T-helper 2 cell treated with Interferon-gamma antibody and Interleukin-4, amounts not matched to agents 5 μg/mL and 100 μg/mL, for 36 hours (primary cell): ENCODE measurements around the gene FAM90A26.
"Not testable (repeated sequence)": the region's sequence is repeated elsewhere in the genome, so short reads cannot be mapped to it uniquely, and the experiment has no call there.

ENCODE experiments used
- DNase-seq: peaks from one replicate; pipeline ENCODE4 v3.0.0; 2021; ENCODE audit warnings: low spot score
- H3K27ac Mint-ChIP-seq: one replicate; pipeline ENCODE4 v1.8.0; 2021; ENCODE audit warnings: mild to moderate bottlenecking, mixed read lengths
- H3K27me3 Mint-ChIP-seq: one replicate; pipeline ENCODE4 v1.8.0; 2021; ENCODE audit warnings: low read depth, mixed read lengths
- H3K36me3 Mint-ChIP-seq: one replicate; pipeline ENCODE4 v1.8.0; 2021; ENCODE audit warnings: low read depth, mixed read lengths
- H3K4me1 Mint-ChIP-seq: one replicate; pipeline ENCODE4 v1.8.0; 2021; ENCODE audit warnings: low read depth, mixed read lengths
- H3K4me3 Mint-ChIP-seq: one replicate; pipeline ENCODE4 v1.8.0; 2022; ENCODE audit warnings: mild to moderate bottlenecking, moderate library complexity, mixed read lengths
- H3K9me3 Mint-ChIP-seq: one replicate; pipeline ENCODE4 v1.8.0; 2021; ENCODE audit warnings: mixed read lengths

Gene FAM90A26

DNA sequence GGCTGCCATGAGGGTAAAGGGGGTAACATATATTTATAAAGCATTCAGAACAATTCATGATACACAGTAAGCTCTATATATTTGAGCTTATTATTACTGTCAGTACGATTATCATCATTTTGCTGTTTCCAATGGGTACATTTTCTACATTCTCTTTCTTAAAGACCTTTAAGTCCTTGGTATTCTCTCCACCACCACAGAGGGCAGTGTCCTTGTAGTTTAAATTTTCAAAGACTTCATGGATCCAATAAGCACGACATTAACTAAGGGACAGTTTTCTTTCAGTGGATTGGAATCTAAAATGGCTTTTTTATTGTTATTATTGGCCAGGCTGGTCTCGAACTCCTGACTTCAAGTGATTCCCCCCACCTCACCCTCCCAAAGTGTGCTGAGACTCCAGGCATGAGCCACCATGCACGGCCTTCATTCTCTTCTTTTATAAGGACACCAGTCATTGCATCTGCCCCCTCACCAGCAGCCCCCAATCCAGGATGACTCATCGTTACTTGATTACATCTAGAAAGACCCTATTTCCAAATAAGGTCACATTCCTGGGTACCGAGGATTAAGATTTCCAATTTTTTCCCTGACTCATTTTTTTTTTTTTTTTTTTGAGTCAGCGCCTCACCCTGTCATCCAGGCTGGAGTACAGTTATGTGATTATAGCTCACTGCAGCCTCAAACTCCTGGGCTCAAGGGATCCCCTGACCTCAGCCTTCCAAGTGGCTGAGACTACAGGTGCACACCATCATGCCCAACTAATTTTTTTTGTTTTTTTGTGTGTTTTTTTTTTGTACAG, 21.4 kb upstream of the FAM90A26 start:
- H3K36me3 Mint-ChIP-seq, H3K4me3 Mint-ChIP-seq, H3K9me3 Mint-ChIP-seq, DNase-seq, H3K27me3 Mint-ChIP-seq, H3K4me1 Mint-ChIP-seq, H3K27ac Mint-ChIP-seq: not testable (repeated sequence)

- Mint-ChIP-seq H3K27ac (peak overlapping the region; percentile 100), H3K4me3 (peak overlapping the region; percentile 98), H3K4me1 (peaks cover 14% of the 10 kb centered on the region)
- not testable (repeated sequence) for DNase-seq, H3K27me3 Mint-ChIP-seq, H3K36me3 Mint-ChIP-seq, H3K9me3 Mint-ChIP-seq
These were observed 18.4 kb upstream of the FAM90A26 start for GRCh38 chr4:9151809-9152179.

DNA sequence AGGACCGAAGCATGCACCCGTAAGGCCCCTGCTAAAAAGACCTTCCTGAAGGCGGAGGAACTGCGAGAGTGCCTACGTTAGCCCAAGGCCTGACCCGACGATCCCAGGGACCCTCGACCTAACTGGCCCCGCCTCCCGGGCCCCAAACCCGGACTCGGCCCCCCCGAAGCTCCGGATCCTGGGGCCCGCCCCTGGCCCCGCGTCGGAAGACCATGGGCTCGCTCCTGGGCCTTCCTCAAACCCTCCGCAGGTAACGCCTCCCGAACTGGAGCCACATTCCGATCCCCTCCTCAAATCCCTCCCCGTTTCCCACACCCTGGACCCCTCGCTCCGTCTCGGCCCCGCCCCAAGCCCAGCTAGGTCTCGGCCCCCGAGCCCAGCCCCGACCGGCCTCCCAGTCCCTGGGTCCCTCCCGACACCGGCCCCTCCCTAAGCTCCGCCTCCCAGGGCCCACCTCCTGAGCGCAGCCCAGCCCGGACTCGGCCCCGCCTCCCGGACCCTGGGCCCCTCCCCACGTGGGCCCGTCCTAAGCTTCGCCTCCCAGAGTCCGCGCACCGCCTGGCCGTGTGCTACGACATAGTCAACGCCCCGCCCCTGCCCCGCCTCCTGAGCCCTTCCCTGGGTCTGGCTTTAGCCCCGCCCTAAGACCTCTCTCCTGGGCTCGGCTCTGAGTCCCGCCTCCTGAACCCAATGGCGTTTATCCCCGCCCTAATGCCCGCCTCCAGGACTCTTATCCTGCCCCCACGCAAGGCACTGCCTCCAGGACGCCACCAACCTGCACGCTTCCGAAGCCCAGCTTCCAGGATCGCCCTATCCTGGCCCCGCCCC, 17.8 kb upstream of the FAM90A26 start:
- DNase-seq: peak; percentile 97

GRCh38 chr4:9153008-9153570, 17.1 kb upstream of the FAM90A26 start:
- H3K4me3 Mint-ChIP-seq: peak overlapping the region; percentile 98
- peak overlapping the region; percentile 100 for H3K27ac Mint-ChIP-seq
- peaks cover 14% of the 10 kb centered on the region for H3K4me1 Mint-ChIP-seq
- H3K27me3 Mint-ChIP-seq, H3K36me3 Mint-ChIP-seq, H3K9me3 Mint-ChIP-seq: not testable (repeated sequence)
- peak; percentile 94 for DNase-seq

More for the DNA sequence above, 17.8 kb upstream of the FAM90A26 start:
- not testable (repeated sequence) for H3K27me3 Mint-ChIP-seq, H3K36me3 Mint-ChIP-seq, H3K9me3 Mint-ChIP-seq
- Mint-ChIP-seq H3K27ac (peak overlapping the region; percentile 100), H3K4me1 (peaks cover 14% of the 10 kb centered on the region), H3K4me3 (peak overlapping the region; percentile 98)

GRCh38 chr4:9153571-9154157, 16.5 kb upstream of the FAM90A26 start:
- Mint-ChIP-seq H3K4me1 (peaks cover 14% of the 10 kb centered on the region), H3K27ac (peak overlapping the region; percentile 71), H3K4me3 (peak overlapping the region; percentile 80)
- H3K36me3 Mint-ChIP-seq, H3K27me3 Mint-ChIP-seq, H3K9me3 Mint-ChIP-seq, DNase-seq: not testable (repeated sequence)

DNA sequence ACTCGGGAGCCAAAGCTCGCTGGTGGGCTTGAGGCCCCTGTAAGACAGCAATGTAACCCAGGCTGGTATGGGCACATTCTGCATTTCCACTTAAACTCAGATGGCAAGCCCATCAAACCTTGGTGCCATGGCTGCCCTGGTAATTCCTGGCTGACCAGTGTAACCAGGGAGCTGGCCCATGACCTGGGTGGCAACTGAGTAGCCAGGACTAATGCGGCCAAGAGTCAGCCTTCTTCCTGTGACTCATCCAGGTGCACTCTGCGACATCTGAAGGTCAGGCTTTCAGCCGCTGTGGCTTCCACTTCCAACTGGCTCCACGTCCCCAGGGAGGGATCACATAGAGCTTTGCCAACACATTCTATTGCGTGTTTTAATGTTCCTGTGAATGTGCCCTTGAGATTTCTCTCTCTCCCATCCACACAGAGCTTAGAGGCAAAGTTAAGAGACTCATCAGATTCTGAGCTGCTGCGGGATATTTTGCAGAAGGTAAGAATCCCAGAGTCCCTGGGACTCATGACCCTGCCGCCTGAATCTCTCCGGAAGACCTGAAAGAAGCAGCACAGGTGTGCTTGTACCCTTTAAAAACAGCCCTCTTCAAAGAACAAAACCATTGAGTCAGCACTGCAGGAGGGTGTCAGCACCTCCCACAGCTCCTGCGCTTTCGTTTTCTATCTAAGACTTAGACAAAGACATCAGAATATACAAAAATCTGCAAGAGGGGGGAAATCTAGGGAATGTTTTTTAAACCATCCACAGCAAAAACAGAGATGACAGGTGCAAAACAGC, 14.9 kb upstream of the FAM90A26 start:
- DNase-seq: peak; percentile 3
- H3K9me3 Mint-ChIP-seq, H3K27me3 Mint-ChIP-seq, H3K36me3 Mint-ChIP-seq: not testable (repeated sequence)
- peaks cover 14% of the 10 kb centered on the region for H3K4me1 Mint-ChIP-seq
- peak overlapping the region; percentile 12 for H3K27ac Mint-ChIP-seq
- H3K4me3 Mint-ChIP-seq: peak overlapping the region; percentile 15

- not testable (repeated sequence) for H3K36me3 Mint-ChIP-seq, H3K4me3 Mint-ChIP-seq, H3K27ac Mint-ChIP-seq, H3K9me3 Mint-ChIP-seq, H3K27me3 Mint-ChIP-seq, DNase-seq
- H3K4me1 Mint-ChIP-seq: peaks cover 10% of the 10 kb centered on the region
These were observed 11.8 kb upstream of the FAM90A26 start for GRCh38 chr4:9158392-9158791.

DNA sequence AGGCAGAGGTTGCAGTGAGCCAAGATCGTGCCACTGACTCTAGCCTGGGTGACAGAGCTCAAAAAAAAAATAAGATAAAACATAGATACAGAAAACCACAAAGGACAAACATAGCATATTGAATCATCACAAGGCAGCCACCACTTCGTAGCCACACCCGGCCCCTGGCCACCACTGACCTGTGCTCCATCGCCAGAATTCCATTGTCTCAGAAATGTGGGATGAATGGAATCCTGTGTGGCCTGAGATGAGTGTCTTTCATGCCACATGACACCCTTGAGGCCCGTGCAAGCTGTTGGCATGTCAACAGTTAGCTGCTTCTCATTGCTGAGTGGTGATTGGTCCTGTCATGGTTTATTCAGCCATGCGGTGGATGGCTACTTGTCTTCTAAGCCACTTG, 10.2 kb upstream of the FAM90A26 start:
- H3K4me1 Mint-ChIP-seq, DNase-seq, H3K27ac Mint-ChIP-seq, H3K27me3 Mint-ChIP-seq, H3K9me3 Mint-ChIP-seq, H3K4me3 Mint-ChIP-seq, H3K36me3 Mint-ChIP-seq: not testable (repeated sequence)

DNA sequence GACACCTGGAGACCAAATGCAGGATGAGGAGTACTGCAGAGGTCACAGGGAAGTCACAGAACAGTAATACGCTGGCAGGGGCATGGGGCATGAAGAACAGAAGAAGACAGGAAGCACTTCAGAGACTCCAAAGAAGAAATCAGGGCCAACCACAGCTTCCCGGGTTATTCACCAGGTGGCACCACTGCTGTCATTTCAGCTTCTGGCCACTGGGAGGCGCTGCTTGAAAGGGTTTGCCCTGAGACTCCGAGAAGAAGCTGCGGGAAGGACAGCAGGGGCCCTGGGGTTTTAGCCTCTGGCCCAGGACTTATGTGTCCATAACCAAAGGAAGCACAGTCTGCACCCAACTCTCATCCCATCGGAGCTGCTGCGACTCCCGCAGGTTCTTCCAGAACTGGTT, 4.2 kb upstream of the FAM90A26 start:
- H3K27me3 Mint-ChIP-seq, H3K4me1 Mint-ChIP-seq, DNase-seq, H3K27ac Mint-ChIP-seq, H3K4me3 Mint-ChIP-seq, H3K36me3 Mint-ChIP-seq, H3K9me3 Mint-ChIP-seq: not testable (repeated sequence)

DNA sequence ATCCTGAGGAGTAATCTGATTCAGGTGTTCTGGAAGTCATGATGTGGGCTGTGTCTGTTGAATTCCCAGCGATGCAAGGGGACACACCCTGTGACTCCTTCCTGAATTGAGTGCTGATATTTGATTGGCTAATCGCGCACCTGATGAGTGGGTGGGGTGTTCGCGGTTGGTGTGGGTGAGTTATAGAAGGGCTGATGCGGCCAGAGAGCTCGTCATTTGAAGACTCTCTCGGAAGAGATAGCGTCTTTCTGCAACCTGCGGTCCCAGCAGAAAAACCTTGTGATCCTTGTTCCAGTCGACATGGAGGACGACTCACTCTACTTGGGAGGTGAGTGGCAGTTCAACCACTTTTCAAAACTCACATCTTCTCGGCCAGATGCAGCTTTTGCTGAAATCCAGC, 40.1 kb downstream of the FAM90A26 start, which contains the start of gene USP17L10:
USP17L10 (plus strand) TSS at position 301 of the 400 bp plus-strand sequence; CDS start at position 301, 0 bp downstream.
- DNase-seq, H3K4me3 Mint-ChIP-seq, H3K9me3 Mint-ChIP-seq, H3K27ac Mint-ChIP-seq, H3K36me3 Mint-ChIP-seq, H3K27me3 Mint-ChIP-seq, H3K4me1 Mint-ChIP-seq: not testable (repeated sequence)

GRCh38 chr4:9214701-9215100, 44.5 kb downstream of the FAM90A26 start:
- not testable (repeated sequence) for H3K9me3 Mint-ChIP-seq, H3K27ac Mint-ChIP-seq, H3K27me3 Mint-ChIP-seq, H3K36me3 Mint-ChIP-seq, H3K4me3 Mint-ChIP-seq, DNase-seq, H3K4me1 Mint-ChIP-seq

DNA sequence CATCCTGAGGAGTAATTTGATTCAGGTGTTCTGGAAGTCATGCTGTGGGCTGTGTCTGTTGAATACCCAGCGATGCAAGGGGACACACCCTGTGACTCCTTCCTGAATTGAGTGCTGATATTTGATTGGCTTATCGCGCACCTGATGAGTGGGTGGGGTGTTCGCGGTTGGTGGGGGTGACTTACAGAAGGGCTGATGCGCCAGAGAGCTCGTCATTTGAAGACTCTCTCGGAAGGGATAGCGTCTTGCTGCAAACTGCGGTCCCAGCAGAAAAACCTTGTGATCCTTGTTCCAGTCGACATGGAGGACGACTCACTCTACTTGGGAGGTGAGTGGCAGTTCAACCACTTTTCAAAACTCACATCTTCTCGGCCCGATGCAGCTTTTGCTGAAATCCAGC, 44.9 kb downstream of the FAM90A26 start, which contains the start of gene USP17L11:
USP17L11 (plus strand) TSS at position 301 of the 400 bp plus-strand sequence; CDS start at position 301, 0 bp downstream.
- H3K27ac Mint-ChIP-seq, DNase-seq, H3K4me1 Mint-ChIP-seq, H3K36me3 Mint-ChIP-seq, H3K9me3 Mint-ChIP-seq, H3K4me3 Mint-ChIP-seq, H3K27me3 Mint-ChIP-seq: not testable (repeated sequence)

- not testable (repeated sequence) for H3K4me3 Mint-ChIP-seq, H3K4me1 Mint-ChIP-seq, H3K9me3 Mint-ChIP-seq, H3K27ac Mint-ChIP-seq, H3K27me3 Mint-ChIP-seq, DNase-seq, H3K36me3 Mint-ChIP-seq
These were observed 49.6 kb downstream of the FAM90A26 start, which contains the start of gene USP17L12 for GRCh38 chr4:9219852-9220251. TSS of gene USP17L12 (plus strand) at chr4:9220152. CDS start at chr4:9220152, 0 bp downstream.
